ENCODE results near the gene HTRA2.

Gene HTRA2

DNA sequence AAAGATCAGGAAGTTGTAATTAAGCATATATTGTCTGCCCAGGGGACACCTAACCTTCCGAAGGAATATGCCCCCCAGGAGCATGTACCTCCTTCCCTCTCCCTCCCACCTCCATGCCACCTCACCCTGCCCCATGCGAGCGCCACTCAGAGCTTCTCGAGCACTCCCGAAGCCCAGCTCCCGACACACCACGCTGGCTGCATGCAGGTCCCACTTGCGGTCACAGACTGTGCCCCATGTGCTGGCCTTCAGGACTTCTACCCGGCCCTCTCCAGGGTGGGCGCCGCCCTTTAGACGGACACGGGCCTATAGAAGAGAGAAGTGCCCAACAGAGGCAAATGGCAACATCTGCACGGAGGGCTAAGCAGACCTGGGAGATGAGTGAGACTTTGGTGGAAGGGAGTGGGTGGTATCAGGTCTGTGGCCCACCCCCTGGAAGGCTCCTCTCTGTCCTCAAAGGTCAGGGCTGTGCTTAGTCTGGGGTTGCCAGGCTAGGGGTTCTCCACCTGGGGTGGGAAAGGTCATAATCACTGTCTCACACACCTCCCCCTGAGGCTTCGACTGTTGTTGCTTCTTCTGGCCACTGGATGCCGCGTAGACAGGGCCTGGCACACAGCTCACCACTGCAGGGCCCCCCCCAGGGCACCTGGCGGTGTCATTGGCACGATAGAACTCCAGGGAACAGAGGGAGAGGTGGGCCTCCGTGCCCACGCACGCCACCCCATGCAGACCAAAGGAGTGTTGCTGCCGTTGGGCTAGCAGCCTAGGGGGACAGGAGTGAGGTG is 6.6 kb downstream of the HTRA2 start:
- FAIRE-seq (no peak), DNase-seq (ENCODE audit: insufficient read length, low spot score) (no peak)

DNA sequence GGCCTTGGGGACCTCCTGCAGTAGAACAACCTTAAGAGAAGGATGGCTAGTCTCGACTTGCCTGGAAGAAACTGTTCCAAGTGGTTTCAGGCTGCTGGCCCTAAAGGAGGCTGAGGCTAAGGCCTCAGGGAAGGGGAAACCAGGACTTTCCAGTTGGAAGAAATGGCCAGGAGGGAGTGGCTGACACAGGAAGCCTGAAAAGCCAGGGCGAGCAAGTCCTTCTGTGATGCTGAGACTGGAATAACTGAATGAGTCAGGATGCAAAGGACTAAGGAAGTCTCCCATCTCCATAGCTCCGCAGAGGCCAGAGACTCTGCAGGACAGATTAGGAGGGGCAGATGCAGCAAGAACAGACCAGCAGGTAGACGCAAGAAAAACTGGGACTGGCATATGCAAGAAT is 7.4 kb downstream of the HTRA2 start:
- DNase-seq (ENCODE audit: insufficient read length, low spot score) (no peak), FAIRE-seq (no peak)

DNA sequence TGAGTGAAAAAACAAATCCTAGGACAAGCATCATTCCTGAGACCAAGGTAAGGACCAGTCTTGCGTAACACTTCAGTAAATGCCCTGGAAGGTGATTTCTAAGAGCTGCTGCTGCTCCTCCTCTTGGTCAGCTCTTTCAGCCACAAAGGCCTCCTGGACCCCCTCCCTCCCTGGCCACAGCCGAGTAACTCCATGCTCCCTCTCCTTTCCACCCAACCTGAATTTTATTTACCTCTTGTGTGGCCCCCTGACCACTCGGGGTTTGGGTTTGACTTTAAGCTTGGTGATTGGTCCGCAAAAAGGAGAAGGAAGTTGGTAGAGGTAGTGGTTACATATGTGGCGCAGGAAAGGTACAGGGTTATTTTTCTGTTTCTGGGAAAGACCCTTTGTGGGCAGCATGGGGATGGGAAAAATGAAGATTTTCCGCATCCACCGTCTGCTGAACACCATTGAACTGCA is 9.2 kb downstream of the HTRA2 start:
- DNase-seq (ENCODE audit: insufficient read length, low spot score) (no peak), FAIRE-seq (peak; percentile 74)

DNA sequence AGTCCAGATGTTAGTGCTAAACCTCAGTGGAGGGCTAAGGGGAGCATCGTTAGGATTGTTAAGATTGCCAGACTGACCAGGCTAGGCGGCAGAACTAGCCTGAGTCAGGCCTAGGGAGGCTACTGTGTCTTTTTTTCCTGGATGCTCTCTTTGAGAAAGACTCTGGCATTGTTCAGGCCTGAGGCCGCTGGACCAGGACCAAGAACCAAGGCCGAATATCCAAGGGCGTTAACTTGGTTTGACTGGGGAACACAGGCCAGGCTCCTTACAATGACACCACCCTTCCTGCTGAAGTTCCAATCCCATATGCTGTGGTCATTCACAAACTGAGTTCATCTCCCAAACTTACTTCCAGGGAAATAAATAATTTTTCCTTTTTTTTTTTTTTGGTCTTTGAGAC is 10.6 kb downstream of the HTRA2 start:
- DNase-seq (ENCODE audit: insufficient read length, low spot score) (no peak), FAIRE-seq (no peak)

DNA sequence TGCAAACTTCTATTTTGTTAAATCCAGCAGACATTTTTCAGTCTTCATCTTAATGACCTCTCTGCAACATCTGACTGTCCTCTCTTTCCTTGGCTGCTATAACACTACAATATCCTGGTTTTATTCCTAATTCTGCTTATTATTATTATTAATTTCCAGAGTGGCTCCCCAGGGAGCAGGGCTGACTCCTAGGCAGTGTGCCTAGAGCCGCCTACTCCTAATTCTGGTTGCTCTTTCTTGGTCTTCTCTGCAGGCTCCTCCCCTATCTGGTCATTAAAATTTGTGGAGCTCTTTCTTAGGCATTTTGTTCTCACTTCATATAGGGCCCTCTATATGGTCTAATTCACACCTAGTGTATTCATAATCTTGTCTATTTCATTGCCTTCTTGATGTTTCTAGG is 13.2 kb downstream of the HTRA2 start:
- FAIRE-seq (no peak), DNase-seq (ENCODE audit: insufficient read length, low spot score) (no peak)

DNA sequence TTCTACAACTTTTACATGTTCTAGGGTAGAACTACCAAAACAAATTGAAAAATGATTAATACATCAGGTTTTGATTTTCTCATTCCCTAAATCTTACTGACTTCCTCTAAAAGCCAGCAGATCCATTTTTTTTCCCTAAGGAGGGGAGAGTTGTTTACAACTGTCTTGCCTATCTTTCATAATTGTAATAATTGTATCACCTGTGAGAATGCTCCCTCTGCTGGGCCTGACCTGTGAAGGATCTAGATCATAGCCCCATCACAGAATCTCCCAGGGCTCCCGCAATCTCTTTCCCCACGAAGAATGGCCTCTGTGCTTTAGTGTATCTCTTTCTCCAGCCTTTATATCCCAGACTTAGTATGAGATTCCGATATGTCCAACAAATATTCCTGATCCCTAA is 14.9 kb downstream of the HTRA2 start:
- FAIRE-seq (no peak), DNase-seq (ENCODE audit: insufficient read length, low spot score) (no peak)

DNA sequence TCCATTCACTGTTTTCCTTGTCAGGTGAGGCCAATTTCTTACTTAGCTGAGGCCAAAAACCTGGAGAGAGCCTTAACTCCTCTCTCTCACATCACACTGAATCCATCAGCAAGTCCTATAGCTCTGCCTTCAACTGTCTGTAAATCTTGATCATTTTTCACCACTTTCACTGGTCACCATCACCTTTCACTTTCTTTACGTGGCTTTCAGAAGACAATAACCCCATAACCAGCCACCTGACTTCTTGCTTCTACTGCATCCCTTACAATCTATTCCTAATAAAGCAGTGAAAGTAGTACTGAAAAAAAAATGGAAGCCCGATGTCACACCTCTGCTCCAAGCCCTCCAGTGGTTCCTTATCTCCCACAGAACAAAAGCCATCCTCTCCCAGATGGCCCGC is 16.3 kb downstream of the HTRA2 start:
- DNase-seq (ENCODE audit: insufficient read length, low spot score): no peak
- no peak for FAIRE-seq

DNA sequence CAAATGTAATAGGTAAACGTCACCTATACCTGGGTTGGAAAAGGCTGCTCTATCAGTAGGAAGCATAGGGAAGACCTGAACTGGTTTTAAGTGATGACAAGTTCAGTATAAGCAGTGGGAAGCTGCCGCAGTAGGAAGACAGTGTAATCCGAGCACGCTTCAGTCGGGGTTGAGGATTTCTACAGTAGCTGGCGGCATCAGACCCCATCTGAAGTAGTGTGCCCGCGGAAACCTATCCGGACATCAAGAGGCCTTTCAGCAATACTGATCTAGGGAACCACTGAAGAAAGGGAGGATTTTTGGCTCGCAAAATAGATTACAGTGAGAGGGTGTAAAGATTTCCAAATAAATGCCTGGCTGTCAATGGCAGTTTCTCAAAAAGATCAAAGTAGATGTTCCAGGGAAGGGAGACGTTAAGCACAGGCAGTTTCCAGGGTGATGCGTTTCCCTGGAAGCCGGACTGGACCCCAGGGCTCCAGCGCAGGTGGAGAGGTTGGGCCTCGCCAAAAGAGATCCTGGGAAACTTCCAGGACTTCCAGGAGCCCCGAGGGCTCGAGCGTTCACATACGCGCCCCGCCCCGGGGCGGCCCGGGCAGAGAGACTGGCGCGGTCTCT is 18.7 kb downstream of the HTRA2 start:
- DNase-seq (ENCODE audit: insufficient read length, low spot score): no peak
- FAIRE-seq: no peak

DNA sequence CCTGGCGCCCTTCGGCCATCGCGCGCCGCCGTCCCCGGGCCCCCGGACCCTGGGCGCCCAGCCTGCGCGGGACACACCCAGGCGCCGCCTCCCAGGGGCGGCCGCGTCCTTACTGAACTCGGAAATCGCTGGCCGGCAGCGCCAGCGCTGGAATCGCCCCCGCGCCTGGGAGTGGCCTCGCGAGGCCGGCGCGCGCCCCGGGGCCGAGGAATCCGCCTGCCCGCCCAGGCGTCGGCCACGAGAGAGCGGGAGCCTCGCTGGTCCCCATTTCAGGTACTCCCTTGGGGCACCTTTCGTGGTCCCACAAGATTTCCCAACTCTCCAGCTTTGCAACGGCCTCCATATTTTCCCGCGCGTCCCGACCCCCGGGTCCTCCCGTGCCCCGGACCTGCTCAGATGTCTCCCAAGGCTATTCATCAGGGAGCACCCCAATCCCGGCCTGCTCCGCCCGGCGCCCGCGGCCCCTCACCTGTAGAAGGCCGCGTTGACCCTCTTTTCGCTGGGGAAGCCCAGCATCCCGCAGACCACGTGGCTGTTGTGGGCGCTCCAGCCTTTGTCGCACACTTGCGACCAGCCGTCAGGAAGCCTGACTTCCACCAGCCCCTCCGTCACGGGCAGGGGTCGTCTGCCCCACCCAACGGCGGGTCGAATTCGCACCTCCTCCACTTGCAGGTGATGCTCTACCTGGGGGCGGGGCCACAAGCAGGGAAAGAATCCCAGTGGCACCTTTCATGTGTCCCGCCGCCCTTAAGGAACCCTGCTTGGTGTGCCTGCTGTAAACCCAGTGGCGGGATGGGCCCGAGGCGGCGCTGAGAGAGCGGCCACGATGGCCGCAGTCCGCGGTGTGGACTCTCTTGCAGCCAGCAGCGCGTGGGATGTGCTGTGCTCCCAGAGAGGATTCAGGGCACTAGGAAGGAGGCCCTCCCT is 19.4 kb downstream of the HTRA2 start:
- DNase-seq (ENCODE audit: insufficient read length, low spot score) (no peak), FAIRE-seq (no peak)

DNA sequence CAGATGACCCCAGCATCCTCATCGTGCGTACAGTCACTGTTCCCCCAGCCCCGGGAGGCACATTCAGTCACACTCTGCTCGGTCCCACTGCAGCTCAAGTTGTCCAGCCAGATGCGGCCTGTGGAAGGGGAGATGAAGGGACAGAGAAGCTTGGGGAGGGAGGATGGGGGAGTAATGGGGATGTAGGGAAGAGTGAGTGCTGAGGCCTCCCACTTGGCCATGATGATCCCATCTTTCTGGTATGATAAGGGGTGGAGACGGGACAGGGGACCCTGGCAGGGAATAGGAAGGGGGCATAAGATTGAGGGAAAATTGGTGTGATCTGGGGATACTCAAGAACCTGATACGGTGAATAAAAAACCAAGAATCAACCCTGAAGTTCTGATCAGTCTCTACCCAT is 20.5 kb downstream of the HTRA2 start:
- DNase-seq (ENCODE audit: insufficient read length, low spot score) (no peak), FAIRE-seq (no peak)

DNA sequence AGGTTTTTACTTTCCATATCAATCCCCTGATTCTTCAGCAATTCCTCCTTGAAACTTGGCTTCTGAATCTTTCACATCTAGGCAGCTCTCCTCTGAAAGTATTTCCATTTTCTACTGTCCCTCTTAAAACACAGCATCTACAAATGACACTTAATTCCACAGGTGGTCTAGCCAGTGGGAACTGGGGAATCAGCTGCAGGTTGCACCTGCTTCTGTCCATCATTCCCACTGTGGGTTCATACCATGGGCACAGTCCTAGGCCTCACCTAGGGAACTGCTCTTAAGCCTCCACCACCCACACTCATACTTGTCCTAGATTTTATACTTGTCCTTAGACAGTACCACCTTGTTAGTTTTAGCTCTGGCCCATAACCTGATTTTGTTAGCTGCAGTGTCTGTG is 21.8 kb downstream of the HTRA2 start:
- no peak for DNase-seq (ENCODE audit: insufficient read length, low spot score)
- FAIRE-seq: no peak

DNA sequence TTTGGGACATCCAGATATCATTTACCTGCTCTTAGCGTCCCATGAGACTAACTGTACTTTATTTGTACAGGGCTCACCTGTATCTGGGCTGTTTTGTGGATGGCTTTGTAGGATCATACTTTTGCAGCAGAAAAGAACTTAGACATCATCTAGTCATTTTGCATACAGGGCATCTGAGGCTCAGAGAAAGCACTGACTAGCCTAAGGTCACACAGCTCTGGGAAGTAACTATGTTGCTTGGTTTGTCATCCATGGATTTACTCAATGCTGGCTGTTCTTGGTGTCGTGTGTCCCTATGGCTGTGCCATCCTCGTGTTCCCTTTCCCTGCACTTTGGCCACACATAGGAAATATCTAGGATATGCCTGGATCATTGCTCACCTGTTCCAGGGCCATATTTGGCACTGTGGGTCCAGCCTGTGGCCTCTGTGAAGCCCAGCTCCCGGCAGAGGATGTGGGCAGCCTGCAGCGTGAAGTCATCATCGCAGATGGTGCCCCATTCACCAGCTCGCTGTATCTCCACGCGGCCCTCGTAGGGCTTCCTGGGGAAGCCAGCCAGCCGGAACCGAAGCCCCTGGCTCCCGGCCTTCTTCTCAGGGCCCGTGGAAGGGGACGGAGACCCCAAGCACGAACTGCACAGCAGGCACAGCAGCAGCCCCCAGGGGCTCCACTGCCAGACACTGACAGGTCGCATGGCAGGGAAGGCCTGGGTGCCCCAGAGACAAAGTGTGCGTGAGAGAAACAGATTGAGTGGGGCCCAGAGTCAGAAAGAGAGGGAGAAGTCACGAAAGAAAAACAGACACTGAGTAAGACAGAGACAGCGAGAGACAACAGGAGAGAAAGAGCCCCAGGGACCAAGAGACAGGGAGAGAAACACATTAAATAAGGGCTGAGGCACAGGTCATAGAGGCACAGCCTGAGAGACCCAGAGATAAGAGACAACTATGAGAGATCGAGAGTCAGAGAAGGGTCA is 22.5 kb downstream of the HTRA2 start:
- FAIRE-seq (peak; percentile 28), DNase-seq (ENCODE audit: insufficient read length, low spot score) (no peak)

DNA sequence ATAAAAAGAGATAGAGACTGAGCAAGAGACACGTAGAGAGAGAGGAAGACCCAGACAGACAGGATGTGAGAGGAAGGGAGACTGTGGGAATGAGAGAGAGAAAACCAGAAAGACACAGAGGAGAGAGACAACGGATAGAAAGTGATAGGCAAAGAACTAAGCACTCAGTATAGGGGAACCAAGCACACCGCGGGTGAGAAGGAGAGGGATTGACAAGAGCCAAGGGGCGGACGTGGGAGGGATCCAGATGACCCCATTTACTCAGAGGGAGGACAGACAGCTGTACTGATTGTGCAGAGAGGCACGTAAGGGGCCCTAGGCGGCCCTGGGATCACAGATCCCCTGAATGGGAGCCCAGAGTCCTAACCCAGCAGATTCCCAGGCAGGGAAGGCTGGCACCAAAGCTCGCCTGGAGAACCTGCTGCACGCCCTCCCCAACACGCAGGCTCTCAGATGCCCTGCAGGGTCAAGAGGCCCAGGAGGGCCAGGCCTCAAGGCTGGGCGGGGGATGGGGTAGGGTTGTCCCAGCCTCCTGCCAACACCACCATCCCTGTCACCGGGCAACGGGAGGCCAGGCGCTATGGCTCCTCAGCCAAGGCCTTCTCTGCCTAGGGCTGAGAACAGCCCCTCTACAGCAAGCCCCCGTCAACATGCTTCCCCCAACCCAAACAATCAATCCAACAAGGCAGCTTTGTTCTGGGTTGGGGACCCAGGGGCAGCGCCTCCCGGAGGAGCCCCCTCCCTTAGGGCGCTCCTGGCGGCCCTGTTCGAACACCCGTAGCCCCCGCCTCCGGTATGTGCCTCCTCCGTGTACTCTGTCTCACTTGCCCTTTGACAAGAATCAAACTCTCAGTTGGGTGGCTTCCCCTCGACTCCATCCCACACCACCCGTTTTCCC is 23.4 kb downstream of the HTRA2 start:
- FAIRE-seq (peak; percentile 68), DNase-seq (ENCODE audit: insufficient read length, low spot score) (no peak)

DNA sequence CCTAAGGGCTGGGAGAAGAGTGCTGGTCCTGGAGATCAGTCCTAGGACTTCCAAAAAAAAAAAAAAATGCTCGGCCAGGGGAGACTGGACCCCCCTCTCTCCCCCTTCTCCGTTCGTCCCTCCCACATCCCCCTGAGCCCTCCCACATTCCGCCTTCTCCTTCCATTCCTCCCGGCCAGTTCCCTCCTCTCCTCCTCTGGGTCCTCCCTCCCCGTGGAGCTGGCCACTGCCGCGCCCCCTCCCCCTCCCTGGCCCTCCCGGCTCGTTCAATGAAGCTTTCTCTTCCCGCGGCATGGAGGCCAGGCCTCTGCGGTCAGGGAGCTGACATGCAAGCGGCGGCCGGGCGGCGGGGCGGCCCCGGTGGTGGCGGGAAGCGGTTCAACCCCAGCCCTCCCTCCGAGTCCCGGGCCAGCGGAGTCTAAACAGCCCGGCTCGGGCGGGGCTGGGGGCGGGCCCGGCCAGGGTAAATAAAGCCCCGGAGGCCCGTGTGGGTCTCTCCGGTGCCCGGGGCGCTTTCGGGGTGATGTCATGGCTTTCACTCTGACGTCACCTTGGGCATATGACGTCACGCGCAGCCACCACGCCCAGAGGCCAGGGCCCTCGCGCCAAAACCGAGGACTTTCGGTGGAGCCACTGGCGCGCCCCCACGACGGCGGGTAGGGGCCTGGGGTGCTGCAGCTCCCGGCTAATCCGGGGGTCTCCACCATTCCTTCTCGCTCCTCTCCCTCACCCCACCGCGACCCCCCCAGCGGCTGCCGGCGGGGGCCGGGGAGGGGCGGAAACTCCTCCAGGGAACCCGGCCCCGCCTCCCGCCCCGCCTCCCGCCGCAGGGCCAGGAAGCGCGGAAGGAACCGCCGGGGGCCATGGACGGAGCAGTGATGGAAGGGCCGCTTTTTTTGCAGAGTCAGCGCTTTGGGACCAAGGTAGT is 24.4 kb downstream of the HTRA2 start, which contains the start of the genes DOK1 and LOXL3:
Gene DOK1, plus strand, starts transcription at position 829 of the 928 bp plus-strand sequence. Its CDS starts 35 bp downstream, at position 864.
Gene LOXL3, minus strand, starts transcription at position 51 of the 928 bp plus-strand sequence. CDS start 1,308 bp downstream, outside the sequence.
- FAIRE-seq (peak; percentile 87), DNase-seq (ENCODE audit: insufficient read length, low spot score) (peak; percentile 75)

DNA sequence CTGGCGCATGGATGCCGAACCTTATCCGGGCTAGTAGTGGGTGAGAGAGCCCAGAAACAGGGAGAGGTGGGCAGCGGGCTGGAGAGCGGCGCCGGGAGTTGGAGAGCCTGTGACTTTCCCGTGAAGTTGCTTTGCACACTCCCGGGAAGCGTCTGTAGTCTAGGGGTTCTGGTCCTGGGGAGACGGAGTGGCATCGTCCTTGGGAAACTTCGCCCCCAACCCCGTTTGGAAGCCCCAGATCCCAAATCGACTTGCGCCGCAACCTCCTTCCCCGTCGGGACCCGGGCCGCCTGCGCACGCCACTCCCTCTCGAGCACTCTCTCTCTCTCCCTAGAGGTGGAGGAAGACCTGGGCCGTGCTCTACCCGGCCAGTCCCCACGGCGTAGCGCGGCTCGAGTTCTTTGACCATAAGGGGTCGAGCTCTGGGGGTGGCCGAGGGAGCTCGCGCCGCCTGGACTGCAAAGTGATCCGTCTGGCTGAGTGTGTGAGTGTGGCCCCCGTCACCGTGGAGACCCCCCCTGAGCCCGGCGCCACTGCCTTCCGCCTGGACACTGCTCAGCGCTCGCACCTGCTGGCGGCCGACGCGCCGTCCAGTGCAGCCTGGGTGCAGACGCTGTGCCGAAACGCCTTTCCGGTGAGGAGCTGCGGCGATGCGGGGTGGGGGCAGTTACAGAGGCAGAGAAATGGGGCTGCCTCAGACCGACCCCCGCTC is 25.2 kb downstream of the HTRA2 start:
- DNase-seq (ENCODE audit: insufficient read length, low spot score) (peak; percentile 63), FAIRE-seq (peak; percentile 88)

DNA sequence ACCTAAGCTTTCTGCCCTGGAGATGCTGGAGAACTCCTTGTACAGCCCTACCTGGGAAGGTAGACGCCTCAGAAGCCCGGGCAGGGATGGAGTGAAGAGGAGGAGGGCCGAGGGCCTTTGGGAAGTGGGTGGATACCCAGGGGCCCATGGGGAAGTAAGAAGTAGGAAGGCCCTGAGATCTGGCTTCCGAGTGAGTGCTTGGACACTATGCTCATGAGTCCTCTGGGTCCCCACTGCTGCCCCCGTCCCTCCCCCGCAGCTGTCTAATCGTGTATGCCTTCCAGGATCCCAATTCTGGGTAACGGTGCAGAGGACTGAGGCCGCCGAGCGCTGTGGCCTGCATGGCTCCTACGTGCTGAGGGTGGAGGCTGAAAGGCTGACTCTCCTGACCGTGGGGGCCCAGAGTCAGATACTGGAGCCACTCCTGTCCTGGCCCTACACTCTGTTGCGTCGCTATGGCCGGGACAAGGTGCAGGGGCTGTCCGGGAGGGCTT is 25.9 kb downstream of the HTRA2 start:
- no peak for DNase-seq (ENCODE audit: insufficient read length, low spot score)
- no peak for FAIRE-seq

DNA sequence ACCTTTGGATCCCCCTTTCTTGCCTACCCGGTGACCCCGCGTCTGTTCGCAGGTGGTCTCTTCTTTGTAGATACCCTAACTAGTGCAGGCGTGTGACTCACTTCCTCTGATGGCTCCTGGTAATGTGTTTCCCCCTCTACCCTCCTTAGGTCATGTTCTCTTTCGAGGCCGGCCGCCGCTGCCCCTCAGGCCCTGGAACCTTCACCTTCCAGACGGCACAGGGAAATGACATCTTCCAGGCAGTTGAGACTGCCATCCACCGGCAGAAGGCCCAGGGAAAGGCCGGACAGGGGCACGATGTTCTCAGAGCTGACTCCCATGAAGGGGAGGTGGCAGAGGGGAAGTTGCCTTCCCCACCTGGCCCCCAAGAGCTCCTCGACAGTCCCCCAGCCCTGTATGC is 26.4 kb downstream of the HTRA2 start:
- no peak for FAIRE-seq
- DNase-seq (ENCODE audit: insufficient read length, low spot score): no peak

Measured in GM19239 (cell line).